K562 (cell line): ENCODE measurements around the gene EFEMP2. TPM values are rescaled to one million over a fixed set of nuclear protein-coding genes. Genes with fewer than 3 reads are reported as not detected.

Experiments
- ADNP ChIP-seq: fragments of 200-800 bp; sonication (Bioruptor generic); IDR thresholded peaks from 2 replicates; pipeline ENCODE4 v1.6.1; 2016; ENCODE audit warnings: missing genetic modification characterization, missing compliant biosample characterization
- AFF1 ChIP-seq, 2 experiments: fragments of 450-650 bp; IDR thresholded peaks; 2 replicates each; pipeline ENCODE4 v1.6.1; 2018; ENCODE audit warnings: mild to moderate bottlenecking in 2 of 2, low read depth in 1 of 2; ENCODE audit not compliant: partially characterized antibody in 2 of 2
- ATF7 ChIP-seq: fragments of 450-650 bp; IDR thresholded peaks from 2 replicates; pipeline ENCODE4 v1.7.1; 2014; ENCODE audit warnings: mild to moderate bottlenecking, moderate library complexity
- BCOR ChIP-seq: fragments of 450-650 bp; IDR thresholded peaks from 2 replicates; pipeline ENCODE4 v1.6.1; 2016
- CREB5 ChIP-seq: fragments of 250-450 bp; sonication (Bioruptor Pico); IDR thresholded peaks from 2 replicates; pipeline ENCODE4 v1.5.0; 2020; ENCODE audit warnings: mild to moderate bottlenecking
- CTBP1 ChIP-seq: fragments of 450-650 bp; IDR thresholded peaks from 2 replicates; pipeline ENCODE4 v1.6.1; 2016; ENCODE audit warnings: borderline replicate concordance
- EZH2 ChIP-seq: IDR thresholded peaks from 2 replicates; pipeline ENCODE4 v1.6.1; 2012; ENCODE audit warnings: low read depth, mild to moderate bottlenecking, inconsistent platforms, low read length, borderline replicate concordance
- HDAC8 ChIP-seq: fragments of 450-650 bp; IDR thresholded peaks from 2 replicates; pipeline ENCODE4 v1.6.1; 2016; ENCODE audit warnings: mild to moderate bottlenecking, missing genetic modification characterization, moderate library complexity, missing compliant biosample characterization
- ILK ChIP-seq: fragments of 450-650 bp; IDR thresholded peaks from 2 replicates; pipeline ENCODE4 v1.6.1; 2016; ENCODE audit warnings: missing genetic modification characterization, low read depth, mild to moderate bottlenecking, missing compliant biosample characterization, moderate library complexity, borderline replicate concordance
- JUND ChIP-seq, 2 experiments: IDR thresholded peaks; 2 replicates in 1 of 2; 3 replicates in 1 of 2; pipeline ENCODE4 v1.6.1; 2011; ENCODE audit warnings: borderline replicate concordance in 2 of 2, low read depth in 2 of 2, low read length in 2 of 2, improper control_type of control experiment in 1 of 2, missing biosample characterization in 1 of 2, missing genetic modification characterization in 1 of 2, missing genetic modification reagents in 1 of 2
- MAZ ChIP-seq, 2 experiments: fragments of 450-650 bp in 1 of 2; sonication (generic) in 1 of 2; formaldehyde crosslinking; IDR thresholded peaks in 1 of 2; conservative IDR thresholded peaks in 1 of 2; 2 replicates each; pipeline versions ENCODE4 v1.4.0 to v1.5.0; 2020; ENCODE audit warnings: mild to moderate bottlenecking in 1 of 2, missing genetic modification reagents in 1 of 2
- MTA3 ChIP-seq: fragments of 450-650 bp; formaldehyde crosslinking; IDR thresholded peaks from 2 replicates; pipeline ENCODE4 v1.6.1; 2017; ENCODE audit warnings: mild to moderate bottlenecking, borderline replicate concordance
- RBBP5 ChIP-seq: fragments of 200-600 bp; sonication (generic); IDR thresholded peaks from 2 replicates; pipeline ENCODE4 v1.6.1; 2012; ENCODE audit warnings: borderline replicate concordance, mild to moderate bottlenecking, low read length, control low read depth, inconsistent platforms; ENCODE audit not compliant: insufficient read depth, poor library complexity, severe bottlenecking
- RCOR1 ChIP-seq, 2 experiments: IDR thresholded peaks; 2 replicates each; pipeline ENCODE4 v1.6.1; 2012; ENCODE audit warnings: low read depth in 2 of 2, low read length in 2 of 2, borderline replicate concordance in 1 of 2, improper control_type of control experiment in 1 of 2
- SMAD1 ChIP-seq: fragments of 150-350 bp; IDR thresholded peaks from 2 replicates; pipeline ENCODE4 v1.6.1; 2014; ENCODE audit warnings: low read length, low read depth; ENCODE audit not compliant: partially characterized antibody
- SMC3 ChIP-seq: conservative IDR thresholded peaks from 2 replicates; pipeline ENCODE4 v1.6.1; 2011; ENCODE audit warnings: low read depth, low read length, improper control_type of control experiment; ENCODE audit not compliant: insufficient read depth
- TEAD1 ChIP-seq, 2 experiments: fragments of 450-650 bp in 1 of 2; sonication (generic) in 1 of 2; formaldehyde crosslinking; IDR thresholded peaks; 2 replicates each; pipeline versions ENCODE4 v1.4.0 to v1.8.0; 2020 to 2022; ENCODE audit warnings: mild to moderate bottlenecking in 2 of 2, missing genetic modification reagents in 1 of 2
- THAP7 ChIP-seq: fragments of 250-450 bp; sonication (Bioruptor Pico); IDR thresholded peaks from 2 replicates; pipeline ENCODE4 v1.5.0; 2021
- ZFX ChIP-seq: sonication (generic); formaldehyde crosslinking; IDR thresholded peaks from 2 replicates; pipeline ENCODE4 v1.8.0; 2022; ENCODE audit warnings: mild to moderate bottlenecking, missing genetic modification reagents, moderate library complexity
- ZNF644 ChIP-seq: fragments of 200-800 bp; sonication (Bioruptor generic); IDR thresholded peaks from 2 replicates; pipeline ENCODE4 v1.6.1; 2016; ENCODE audit warnings: low read depth, missing genetic modification characterization, missing compliant biosample characterization
- polyA plus RNA-seq, 8 experiments: library from polyadenylated mRNA; depleted of rRNA in 4 of 8; stranded (reverse) in 5 of 8; unstranded in 3 of 8; fragments of >200 nt; fragmentation: Nextera tagmentation in 2 of 8; fragmentation: Illumina TruSeq in 1 of 8; extraction: Ambion mirVana in 2 of 8; extraction: Trizol in 1 of 8; gene quantifications; 2 replicates each; pipeline versions ENCODE4 v1.2.1 to v1.2.3, GENCODE V29; 2011 to 2014; ENCODE audit warnings: inconsistent platforms in 1 of 8, missing spikeins in 1 of 8
- total RNA-seq, 7 experiments: library from RNA; depleted of rRNA in 6 of 7; stranded (reverse); fragments of >200 nt in 6 of 7; fragmentation: Illumina TruSeq in 2 of 7; extraction: Trizol in 2 of 7; gene quantifications; 2 replicates each; pipeline versions ENCODE4 v1.2.1 to v1.2.3, GENCODE V29; 2011 to 2021; ENCODE audit warnings: low replicate concordance in 1 of 7

Gene EFEMP2
- total and polyA plus RNA-seq, 9 of the 15 experiments (the other 6 are each of a cell fraction or from before 2014, with no cell fraction given), result 0.07 to 2.9 (median 0.69) TPM; not detected in 1

- TF ChIP-seq MTA3 (no peak; the same call in 1 of the 2 replicates), ILK (tag) (no peak), JUND (IDR thresholded peaks at IDR 0.05; ENCODE audit: borderline replicate concordance, low read depth, low read length) (peak; percentile 62; the same call in 1 of the 2 replicates), JUND (tag; IDR thresholded peaks at IDR 0.05; ENCODE audit: borderline replicate concordance, low read depth, low read length) (peak; percentile 31; the same call in 1 of the 3 replicates), EZH2 (no peak), RBBP5 (peak; percentile 59), HDAC8 (tag) (no peak), MAZ (CRISPR knock-in tag; conservative IDR thresholded peaks at IDR 0.05 in 1 of 2, IDR thresholded peaks at IDR 0.05 in 1 of 2) (peak; percentile 53 to 89; a peak in 3 of 4 replicates), ZFX (CRISPR knock-in tag) (peak; percentile 36), CREB5 (no peak), ZNF644 (tag) (peak; percentile 57; the same call in 1 of the 2 replicates), SMC3 (peak; percentile 94), RCOR1 (IDR thresholded peaks at IDR 0.05; ENCODE audit: borderline replicate concordance in 1 of 2, low read depth in 2 of 2, low read length in 2 of 2) (peak; percentile 48 to 95; a peak in 3 of 4 replicates), THAP7 (CRISPR knock-in tag) (no peak), BCOR (peak; percentile 96), CTBP1 (peak; percentile 79; the same call in 1 of the 2 replicates), SMAD1 (no peak), ATF7 (peak; percentile 79; the same call in 1 of the 2 replicates), ADNP (tag) (peak; percentile 92), TEAD1 (CRISPR knock-in tag; IDR thresholded peaks at IDR 0.05) (peak in 1 of 2 experiments; percentile 63; a peak in 1 of 4 replicates), AFF1 (IDR thresholded peaks at IDR 0.05; ENCODE audit: low read depth in 1 of 2, partially characterized antibody in 2 of 2) (no peak)
These were observed 54.5 kb downstream of the EFEMP2 start (continued) for GRCh38 chr11:65817835-65818680.
